NCI-H187 treated with DMSO at 0.1 percent for 48 hours (cell line): ENCODE results near the gene TRIM7.
"Not testable (repeated sequence)": the region's sequence is repeated elsewhere in the genome, so short reads cannot be mapped to it uniquely, and the experiment has no call there.

Experiments used
- DNase-seq: peaks from one replicate; lab custom pipeline; 2025; lab: John Stamatoyannopoulos, UW

Gene TRIM7

GRCh38 chr5:181193656-181194055 is 11.3 kb downstream of the TRIM7 start:
- no peak for DNase-seq

GRCh38 chr5:181192337-181193046 is 12.5 kb downstream of the TRIM7 start:
- DNase-seq, result no peak

- no peak for DNase-seq
Measured at GRCh38 chr5:181191526-181192336, 13.3 kb downstream of the TRIM7 start.

- DNase-seq, result no peak
Measured at GRCh38 chr5:181190711-181191525, 14.1 kb downstream of the TRIM7 start.

GRCh38 chr5:181189962-181190710 is 14.9 kb downstream of the TRIM7 start:
- DNase-seq, result no peak

GRCh38 chr5:181189363-181189961 is 15.5 kb downstream of the TRIM7 start:
- DNase-seq, result no peak

- DNase-seq, result no peak
Measured at GRCh38 chr5:181188700-181189362, 16.2 kb downstream of the TRIM7 start.

- DNase-seq, result no peak
Measured at GRCh38 chr5:181187500-181188213, 17.3 kb downstream of the TRIM7 start.

- DNase-seq, result no peak
Measured at GRCh38 chr5:181186986-181187499, 18.0 kb downstream of the TRIM7 start.

- DNase-seq, result no peak
Measured at GRCh38 chr5:181186022-181186421, 19.0 kb downstream of the TRIM7 start.

GRCh38 chr5:181185560-181185959 is 19.4 kb downstream of the TRIM7 start:
- DNase-seq, result no peak

GRCh38 chr5:181184845-181185216 is 20.2 kb downstream of the TRIM7 start:
- DNase-seq, result no peak

- no peak for DNase-seq
Measured at GRCh38 chr5:181182651-181183050, 22.3 kb downstream of the TRIM7 start.

- no peak for DNase-seq
Measured at GRCh38 chr5:181181650-181182565, 23.1 kb downstream of the TRIM7 start.

- not testable (repeated sequence) for DNase-seq
Measured at GRCh38 chr5:181177559-181177958, 27.4 kb downstream of the TRIM7 start.

- DNase-seq, result no peak
Measured at GRCh38 chr5:181176254-181176952, 28.6 kb downstream of the TRIM7 start.

GRCh38 chr5:181173420-181174342 is 31.3 kb downstream of the TRIM7 start:
- no peak for DNase-seq
